Measurements from ENCODE around the gene SLFN12L. TPM values are rescaled to one million over a fixed set of nuclear protein-coding genes. Genes with fewer than 3 reads are reported as not detected.
"Not testable (repeated sequence)": the region's sequence is repeated elsewhere in the genome, so short reads cannot be mapped to it uniquely, and the experiment has no call there.

Gene SLFN12L
- total RNA-seq, 2 donors from 2014 or later: not detected

GRCh38 chr17:35519906-35520442, 17.5 kb downstream of the SLFN12L start:
- Mint-ChIP-seq H3K27ac (no peak overlapping the region), H3K4me3 (no peak overlapping the region), H3K36me3 (ENCODE audit: low read depth) (no peaks in the 10 kb centered on the region), H3K9me3 (no peaks in the 10 kb centered on the region), H3K4me1 (no peaks in the 10 kb centered on the region), H3K27me3 (ENCODE audit: insufficient read depth) (peaks cover 28% of the 10 kb centered on the region)
- H3K4me1 ChIP-seq (ENCODE audit: control insufficient read depth, insufficient read depth, low read length): no peaks in the 10 kb centered on the region
- WGBS, 2 experiments (ENCODE audit: insufficient coverage in 1 of 2, insufficient read length in 1 of 2): 90 to 92% methylated on average over 7 to 8 of the region's 8 CpGs
- H3K9ac ChIP-seq (ENCODE audit: extremely low read depth, low read length, poor library complexity, severe bottlenecking): no peak overlapping the region
- DNase-seq: no peak
- H3K27ac ChIP-seq (ENCODE audit: low read depth, low read length): no peak overlapping the region
- H3K4me3 ChIP-seq (ENCODE audit: low read length): no peak overlapping the region
- no peaks in the 10 kb centered on the region for H3K36me3 ChIP-seq (ENCODE audit: control insufficient read depth, insufficient read depth, low read length)
- H3K27me3 ChIP-seq (ENCODE audit: control insufficient read depth, insufficient read depth, low read length, poor library complexity, severe bottlenecking): no peaks in the 10 kb centered on the region
- no peaks in the 10 kb centered on the region for H3K9me3 ChIP-seq (ENCODE audit: control insufficient read depth, low read length)
- TF ChIP-seq, protein P1, sequence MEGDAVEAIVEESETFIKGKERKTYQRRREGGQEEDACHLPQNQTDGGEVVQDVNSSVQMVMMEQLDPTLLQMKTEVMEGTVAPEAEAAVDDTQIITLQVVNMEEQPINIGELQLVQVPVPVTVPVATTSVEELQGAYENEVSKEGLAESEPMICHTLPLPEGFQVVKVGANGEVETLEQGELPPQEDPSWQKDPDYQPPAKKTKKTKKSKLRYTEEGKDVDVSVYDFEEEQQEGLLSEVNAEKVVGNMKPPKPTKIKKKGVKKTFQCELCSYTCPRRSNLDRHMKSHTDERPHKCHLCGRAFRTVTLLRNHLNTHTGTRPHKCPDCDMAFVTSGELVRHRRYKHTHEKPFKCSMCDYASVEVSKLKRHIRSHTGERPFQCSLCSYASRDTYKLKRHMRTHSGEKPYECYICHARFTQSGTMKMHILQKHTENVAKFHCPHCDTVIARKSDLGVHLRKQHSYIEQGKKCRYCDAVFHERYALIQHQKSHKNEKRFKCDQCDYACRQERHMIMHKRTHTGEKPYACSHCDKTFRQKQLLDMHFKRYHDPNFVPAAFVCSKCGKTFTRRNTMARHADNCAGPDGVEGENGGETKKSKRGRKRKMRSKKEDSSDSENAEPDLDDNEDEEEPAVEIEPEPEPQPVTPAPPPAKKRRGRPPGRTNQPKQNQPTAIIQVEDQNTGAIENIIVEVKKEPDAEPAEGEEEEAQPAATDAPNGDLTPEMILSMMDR (conservative IDR thresholded peaks at IDR 0.05): no peak

- Histone ChIP-seq H3K27me3 (ENCODE audit: control insufficient read depth, insufficient read depth, low read length, poor library complexity, severe bottlenecking) (no peaks in the 10 kb centered on the region), H3K4me1 (ENCODE audit: control insufficient read depth, insufficient read depth, low read length) (no peaks in the 10 kb centered on the region)
These were observed 18.0 kb downstream of the SLFN12L start for GRCh38 chr17:35519439-35519838.

DNA sequence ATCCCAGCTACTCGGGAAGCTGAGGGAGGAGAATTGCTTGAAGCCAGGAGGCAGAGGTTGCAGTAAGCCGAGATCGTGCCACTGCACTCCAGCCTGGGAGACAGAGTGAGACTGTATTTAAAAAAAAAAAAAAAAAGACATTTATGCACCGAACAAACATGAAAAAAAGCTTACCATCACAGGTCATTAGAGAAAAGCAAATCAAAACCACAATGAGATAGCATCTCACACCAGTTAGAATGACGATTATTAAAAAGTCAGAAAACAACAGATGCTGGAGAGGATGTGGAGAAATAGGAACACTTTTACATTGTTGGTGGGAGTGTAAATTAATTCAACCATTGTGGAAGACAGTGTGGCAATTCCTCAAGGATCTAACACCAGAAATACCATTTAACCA, 19.0 kb downstream of the SLFN12L start:
- H3K4me3 Mint-ChIP-seq; H3K36me3 ChIP-seq (ENCODE audit: control insufficient read depth, insufficient read depth, low read length); H3K27ac ChIP-seq (ENCODE audit: low read depth, low read length); H3K4me1 Mint-ChIP-seq; H3K4me3 ChIP-seq (ENCODE audit: low read length); DNase-seq; H3K27ac Mint-ChIP-seq; H3K9me3 Mint-ChIP-seq; H3K9me3 ChIP-seq (ENCODE audit: control insufficient read depth, low read length); H3K27me3 ChIP-seq (ENCODE audit: control insufficient read depth, insufficient read depth, low read length, poor library complexity, severe bottlenecking); H3K4me1 ChIP-seq (ENCODE audit: control insufficient read depth, insufficient read depth, low read length); H3K9ac ChIP-seq (ENCODE audit: extremely low read depth, low read length, poor library complexity, severe bottlenecking); H3K36me3 Mint-ChIP-seq (ENCODE audit: low read depth): not testable (repeated sequence)
- 78 to 100% methylated on average over 1 to 4 of the region's 5 CpGs for WGBS, 2 experiments (ENCODE audit: insufficient coverage in 1 of 2, insufficient read length in 1 of 2)
- peaks cover 28% of the 10 kb centered on the region for H3K27me3 Mint-ChIP-seq (ENCODE audit: insufficient read depth)

More at GRCh38 chr17:35519439-35519838, 18.0 kb downstream of the SLFN12L start:
- H3K9ac ChIP-seq (ENCODE audit: extremely low read depth, low read length, poor library complexity, severe bottlenecking): no peak overlapping the region
- Mint-ChIP-seq H3K9me3 (no peaks in the 10 kb centered on the region), H3K4me3 (no peak overlapping the region), H3K4me1 (no peaks in the 10 kb centered on the region), H3K27ac (no peak overlapping the region), H3K36me3 (ENCODE audit: low read depth) (no peaks in the 10 kb centered on the region), H3K27me3 (ENCODE audit: insufficient read depth) (peaks cover 28% of the 10 kb centered on the region)
- H3K27ac ChIP-seq (ENCODE audit: low read depth, low read length): no peak overlapping the region
- no peak for DNase-seq
- H3K36me3 ChIP-seq (ENCODE audit: control insufficient read depth, insufficient read depth, low read length): no peaks in the 10 kb centered on the region
- TF ChIP-seq, protein P1 (conservative IDR thresholded peaks at IDR 0.05): no peak
- 86% methylated on average over 3 of the region's 3 CpGs; no CpG with 5 or more reads in 1 of the 2 experiments for WGBS, 2 experiments (ENCODE audit: insufficient coverage in 1 of 2, insufficient read length in 1 of 2)
- no peaks in the 10 kb centered on the region for H3K9me3 ChIP-seq (ENCODE audit: control insufficient read depth, low read length)
- no peak overlapping the region for H3K4me3 ChIP-seq (ENCODE audit: low read length)

- peaks cover 9% of the 10 kb centered on the region for H3K9me3 Mint-ChIP-seq
- WGBS, 2 experiments (ENCODE audit: insufficient coverage in 1 of 2, insufficient read length in 1 of 2): 94 to 97% methylated on average over 20 to 21 of the region's 21 CpGs
- H3K9ac ChIP-seq (ENCODE audit: extremely low read depth, low read length, poor library complexity, severe bottlenecking): no peak overlapping the region
- H3K4me1 Mint-ChIP-seq: no peaks in the 10 kb centered on the region
- TF ChIP-seq, protein P1 (conservative IDR thresholded peaks at IDR 0.05): no peak
- H3K4me3 Mint-ChIP-seq: no peak overlapping the region
- no peaks in the 10 kb centered on the region for H3K4me1 ChIP-seq (ENCODE audit: control insufficient read depth, insufficient read depth, low read length)
- no peak overlapping the region for H3K27ac ChIP-seq (ENCODE audit: low read depth, low read length)
- H3K36me3 Mint-ChIP-seq (ENCODE audit: low read depth): no peaks in the 10 kb centered on the region
- no peaks in the 10 kb centered on the region for H3K27me3 ChIP-seq (ENCODE audit: control insufficient read depth, insufficient read depth, low read length, poor library complexity, severe bottlenecking)
- no peaks in the 10 kb centered on the region for H3K36me3 ChIP-seq (ENCODE audit: control insufficient read depth, insufficient read depth, low read length)
- H3K27ac Mint-ChIP-seq: no peak overlapping the region
- H3K4me3 ChIP-seq (ENCODE audit: low read length): no peak overlapping the region
- H3K27me3 Mint-ChIP-seq (ENCODE audit: insufficient read depth): peaks cover 28% of the 10 kb centered on the region
- no peaks in the 10 kb centered on the region for H3K9me3 ChIP-seq (ENCODE audit: control insufficient read depth, low read length)
- DNase-seq: no peak
These were observed 22.5 kb downstream of the SLFN12L start for GRCh38 chr17:35515027-35515426.
